HG02678 (cell line): ENCODE results near the gene RNF217.
"Not testable (repeated sequence)": the region's sequence is repeated elsewhere in the genome, so short reads cannot be mapped to it uniquely, and the experiment has no call there.

Experiments used
- ATAC-seq: cut with Tn5 transposase; IDR thresholded peaks from one replicate; pipeline ENCODE4 v1.9.1; 2021; ENCODE audit warnings: mild to moderate bottlenecking, moderate library complexity; ENCODE audit not compliant: unreplicated experiment

The RNF217 gene

GRCh38 chr6:125013938-125014660 is 51.9 kb downstream of the RNF217 start:
- no peak for ATAC-seq

GRCh38 chr6:125014661-125014957 is 52.4 kb downstream of the RNF217 start:
- no peak for ATAC-seq

GRCh38 chr6:125015152-125015551 is 52.9 kb downstream of the RNF217 start:
- no peak for ATAC-seq

GRCh38 chr6:125018136-125018535 is 55.9 kb downstream of the RNF217 start:
- no peak for ATAC-seq

GRCh38 chr6:125019281-125019680 is 57.0 kb downstream of the RNF217 start:
- ATAC-seq: no peak

- no peak for ATAC-seq
Observed at GRCh38 chr6:125019918-125020317, 57.7 kb downstream of the RNF217 start.

- no peak for ATAC-seq
Observed at GRCh38 chr6:125020385-125020784, 58.1 kb downstream of the RNF217 start.

- no peak for ATAC-seq
Observed at GRCh38 chr6:125022391-125022989, 60.3 kb downstream of the RNF217 start.

GRCh38 chr6:125025164-125025854 is 63.1 kb downstream of the RNF217 start:
- no peak for ATAC-seq

- ATAC-seq: no peak
Observed at GRCh38 chr6:125027287-125027686, 65.0 kb downstream of the RNF217 start.

- ATAC-seq: no peak
Observed at GRCh38 chr6:125030969-125031368, 68.7 kb downstream of the RNF217 start.

- no peak for ATAC-seq
Observed at GRCh38 chr6:125031385-125031784, 69.1 kb downstream of the RNF217 start.

GRCh38 chr6:125034929-125035328 is 72.7 kb downstream of the RNF217 start:
- not testable (repeated sequence) for ATAC-seq

GRCh38 chr6:125036486-125036885 is 74.2 kb downstream of the RNF217 start:
- ATAC-seq: not testable (repeated sequence)

- ATAC-seq: no peak
Observed at GRCh38 chr6:125037827-125038226, 75.6 kb downstream of the RNF217 start.

- no peak for ATAC-seq
Observed at GRCh38 chr6:125038925-125039324, 76.7 kb downstream of the RNF217 start.

GRCh38 chr6:125041740-125042459 is 79.7 kb downstream of the RNF217 start:
- ATAC-seq: no peak

GRCh38 chr6:125044066-125044465 is 81.8 kb downstream of the RNF217 start:
- ATAC-seq: no peak

- no peak for ATAC-seq
Observed at GRCh38 chr6:125044667-125045066, 82.4 kb downstream of the RNF217 start.

- no peak for ATAC-seq
Observed at GRCh38 chr6:125046107-125046925, 84.1 kb downstream of the RNF217 start.

- ATAC-seq: no peak
Observed at GRCh38 chr6:125048274-125048673, 86.0 kb downstream of the RNF217 start.
